Loucy (cell line): ENCODE data around the gene COL1A1.
A peak's percentile ranks its signal among the peaks of the same experiment; 100 is the strongest.

ENCODE experiments used
- H2AFZ ChIP-seq: fragments of 200-600 bp; sonication (generic); 2 replicates; pipeline ENCODE4 v1.6.0; 2016; ENCODE audit warnings: antibody characterized with exemption, mild to moderate bottlenecking, low read length, moderate library complexity
- H3F3A ChIP-seq: fragments of 200-600 bp; 2 replicates; pipeline ENCODE4 v1.6.0; 2016; ENCODE audit warnings: antibody characterized with exemption, low read depth, mild to moderate bottlenecking
- H3K27me3 ChIP-seq: fragments of 200-600 bp; sonication (generic); 2 replicates; pipeline ENCODE4 v1.6.1; 2014; ENCODE audit warnings: low read length, mild to moderate bottlenecking; ENCODE audit not compliant: insufficient read depth, poor library complexity, severe bottlenecking
- H3K36me3 ChIP-seq: fragments of 200-600 bp; sonication (generic); 2 replicates; pipeline ENCODE4 v1.6.1; 2016; ENCODE audit warnings: low read length; ENCODE audit not compliant: insufficient read depth
- H3K4me1 ChIP-seq: fragments of 200-600 bp; sonication (generic); 2 replicates; pipeline ENCODE4 v1.5.1; 2014; ENCODE audit warnings: low read length, mild to moderate bottlenecking; ENCODE audit not compliant: insufficient read depth, poor library complexity, severe bottlenecking
- H3K4me2 ChIP-seq: fragments of 200-600 bp; sonication (generic); 2 replicates; pipeline ENCODE4 v1.6.0; 2014; ENCODE audit warnings: antibody characterized with exemption, low read length, low read depth, mild to moderate bottlenecking; ENCODE audit not compliant: poor library complexity, severe bottlenecking
- H3K4me3 ChIP-seq: fragments of 200-600 bp; sonication (generic); 2 replicates; pipeline ENCODE4 v1.5.1; 2014; ENCODE audit warnings: low read length, mild to moderate bottlenecking, mixed read lengths; ENCODE audit not compliant: poor library complexity, severe bottlenecking
- H3K79me2 ChIP-seq: fragments of 200-600 bp; sonication (generic); 2 replicates; pipeline ENCODE4 v1.6.1; 2014; ENCODE audit warnings: low read length; ENCODE audit not compliant: insufficient read depth
- H3K9ac ChIP-seq: fragments of 200-600 bp; sonication (generic); 2 replicates; pipeline ENCODE4 v1.6.0; 2014; ENCODE audit warnings: mild to moderate bottlenecking, low read depth, low read length, moderate library complexity; ENCODE audit not compliant: poor library complexity, severe bottlenecking
- H3K9me2 ChIP-seq: fragments of 200-600 bp; sonication (generic); replicated peaks from 2 replicates; pipeline ENCODE4 v1.6.1; 2016; ENCODE audit warnings: low read depth, low read length, mixed read lengths
- H3K9me3 ChIP-seq: fragments of 200-600 bp; sonication (generic); 2 replicates; pipeline ENCODE4 v1.6.1; 2014; ENCODE audit warnings: mild to moderate bottlenecking, antibody characterized with exemption, low read length, low read depth; ENCODE audit not compliant: insufficient read depth
- H4K20me1 ChIP-seq: fragments of 200-600 bp; sonication (generic); 2 replicates; pipeline ENCODE4 v1.6.0; 2014; ENCODE audit warnings: antibody characterized with exemption, low read length, mild to moderate bottlenecking; ENCODE audit not compliant: insufficient read depth, poor library complexity, severe bottlenecking
- CTCF ChIP-seq: fragments of 200-600 bp; sonication (generic); conservative IDR thresholded peaks from 2 replicates; pipeline ENCODE4 v1.5.1; 2014; ENCODE audit warnings: mild to moderate bottlenecking, antibody characterized with exemption, low read length
- EZH2phosphoT487 ChIP-seq: fragments of 200-600 bp; IDR thresholded peaks from 2 replicates; pipeline ENCODE4 v1.6.1; 2018; ENCODE audit warnings: antibody characterized with exemption, mild to moderate bottlenecking, moderate library complexity, borderline replicate concordance

COL1A1 gene

GRCh38 chr17:50164697-50164988 lies 36.8 kb downstream of the COL1A1 start:
- H3K36me3 ChIP-seq, result no peaks in the 10 kb centered on the region
- no peaks in the 10 kb centered on the region for H3K9me3 ChIP-seq
- H3K4me2 ChIP-seq, result no peak overlapping the region
- TF ChIP-seq CTCF (no peak), EZH2phosphoT487 (no peak)
- H3K27me3 ChIP-seq, result no peaks in the 10 kb centered on the region
- H4K20me1 ChIP-seq, result no peaks in the 10 kb centered on the region
- no peaks in the 10 kb centered on the region for H3F3A ChIP-seq
- peaks cover 12% of the 10 kb centered on the region for H3K4me1 ChIP-seq
- H3K9me2 ChIP-seq, result no peaks in the 10 kb centered on the region
- no peak overlapping the region for H3K4me3 ChIP-seq
- no peak overlapping the region for H3K9ac ChIP-seq
- no peaks in the 10 kb centered on the region for H3K79me2 ChIP-seq
- no peak overlapping the region for H2AFZ ChIP-seq

GRCh38 chr17:50163843-50164696 lies 37.4 kb downstream of the COL1A1 start:
- Histone ChIP-seq H3F3A (no peaks in the 10 kb centered on the region), H3K4me2 (no peak overlapping the region), H3K27me3 (no peaks in the 10 kb centered on the region), H2AFZ (no peak overlapping the region), H3K4me1 (peaks cover 12% of the 10 kb centered on the region), H3K9me2 (no peaks in the 10 kb centered on the region), H4K20me1 (no peaks in the 10 kb centered on the region), H3K36me3 (no peaks in the 10 kb centered on the region), H3K9ac (no peak overlapping the region), H3K79me2 (no peaks in the 10 kb centered on the region), H3K4me3 (no peak overlapping the region), H3K9me3 (no peaks in the 10 kb centered on the region)
- TF ChIP-seq CTCF, result no peak
- TF ChIP-seq EZH2phosphoT487, result no peak

- peaks cover 18% of the 10 kb centered on the region for H3K4me1 ChIP-seq
- H3K9me2 ChIP-seq, result no peaks in the 10 kb centered on the region
- no peak overlapping the region for H3K9ac ChIP-seq
- no peaks in the 10 kb centered on the region for H3F3A ChIP-seq
- no peak overlapping the region for H3K4me2 ChIP-seq
- H3K36me3 ChIP-seq, result no peaks in the 10 kb centered on the region
- H3K27me3 ChIP-seq, result no peaks in the 10 kb centered on the region
- TF ChIP-seq CTCF, result no peak
- no peak for TF ChIP-seq EZH2phosphoT487
- H2AFZ ChIP-seq, result 0 out of 2 replicates have a peak overlapping the region, but pooled peaks have one; percentile 30
- no peaks in the 10 kb centered on the region for H3K9me3 ChIP-seq
- H4K20me1 ChIP-seq, result no peaks in the 10 kb centered on the region
- no peaks in the 10 kb centered on the region for H3K79me2 ChIP-seq
- H3K4me3 ChIP-seq, result no peak overlapping the region
Measured at GRCh38 chr17:50162466-50163254, 38.8 kb downstream of the COL1A1 start.
